HCT116 (cell line): Measurements from ENCODE around the gene NFAT5. TPM values are rescaled to one million over a fixed set of nuclear protein-coding genes. Genes with fewer than 3 reads are reported as not detected.

Experiments
- ATAC-seq: fragments of 200-7000 bp; cut with Tn5 transposase; 2 replicates; pipeline ENCODE4 v1.9.1; 2020; ENCODE audit warnings: mild to moderate bottlenecking, moderate library complexity
- BruUV-seq: library from RNA; stranded (reverse); fragments of 400-500 nt; replicated peaks from 2 replicates; lab custom pipeline; 2021; lab: Mats Ljungman, UMichigan
- CTCF ChIA-PET: fragments of 300-600 bp; sonication (Branson Sonifier 250); formaldehyde crosslinking; loops from one replicate; lab custom pipeline; 2021; ENCODE audit warnings: antibody characterized with exemption; lab: Charles Lee
- POLR2A ChIA-PET: fragments of 300-600, 350-600 bp; sonication (Branson Sonifier 250); formaldehyde crosslinking; loops from one replicate; lab custom pipeline; 2021; ENCODE audit warnings: antibody characterized with exemption; lab: Charles Lee
- RAD21 ChIA-PET, 2 experiments: fragments of 300-600 bp; sonication (Branson Sonifier 250); formaldehyde crosslinking; loops; one replicate each; lab custom pipeline; 2023; ENCODE audit warnings: low total read pairs in 2 of 2; ENCODE audit not compliant: uncharacterized antibody in 2 of 2, unreplicated experiment in 2 of 2, low non-redundant PET in 1 of 2; lab: Charles Lee
- DNase-seq: peaks from one replicate; pipeline ENCODE4 v3.0.0-alpha.2; 2010; ENCODE audit warnings: low read depth, low spot score
- H2AFZ ChIP-seq: fragments of 200-600 bp; shearing (Covaris generic), sonication (generic); 2 replicates; pipeline ENCODE4 v1.6.1; 2017; ENCODE audit warnings: low read depth, mixed run types, mixed read lengths, antibody characterized with exemption, low read length; ENCODE audit not compliant: poor library complexity, severe bottlenecking
- H3K27ac ChIP-seq: 2 replicates; pipeline ENCODE4 v1.5.1; 2012; ENCODE audit warnings: low read depth, low read length
- H3K27me3 ChIP-seq: fragments of 200-600 bp; sonication (generic); 2 replicates; pipeline ENCODE4 v1.6.1; 2016; ENCODE audit warnings: mixed run types, low read length, mixed read lengths; ENCODE audit not compliant: insufficient read depth
- H3K36me3 ChIP-seq, 2 experiments: fragments of 200-500 bp in 1 of 2; fragments of 200-600 bp in 1 of 2; sonication (Bioruptor generic) in 1 of 2; sonication (generic) in 1 of 2; 2 replicates each; pipeline versions ENCODE4 v1.5.1 to v1.6.1; 2014 to 2016; ENCODE audit warnings: low read length in 2 of 2, inconsistent platforms in 1 of 2, mixed read lengths in 1 of 2, mixed run types in 1 of 2; ENCODE audit not compliant: insufficient read depth in 2 of 2, control insufficient read depth in 1 of 2
- H3K4me1 ChIP-seq, 2 experiments: fragments of 200-600 bp in 1 of 2; sonication (generic) in 1 of 2; 2 replicates each; pipeline versions ENCODE4 v1.5.1 to v1.6.1; 2012 to 2017; ENCODE audit warnings: low read length in 2 of 2, inconsistent platforms in 1 of 2, mild to moderate bottlenecking in 1 of 2, mixed read lengths in 1 of 2, mixed run types in 1 of 2, moderate library complexity in 1 of 2; ENCODE audit not compliant: insufficient read depth in 2 of 2, control insufficient read depth in 1 of 2
- H3K4me2 ChIP-seq: fragments of 200-600 bp; sonication (generic); 2 replicates; pipeline ENCODE4 v1.6.1; 2017; ENCODE audit warnings: mixed run types, low read length, mixed read lengths
- H3K4me3 ChIP-seq, 2 experiments: fragments of 200-600 bp in 1 of 2; sonication (generic) in 1 of 2; replicated peaks in 1 of 2; 2 replicates each; pipeline ENCODE4 v1.5.1; 2011 to 2016; ENCODE audit warnings: low read length in 2 of 2, control low read depth in 1 of 2, low read depth in 1 of 2, mild to moderate bottlenecking in 1 of 2, mixed read lengths in 1 of 2, mixed run types in 1 of 2
- H3K79me2 ChIP-seq: fragments of 200-600 bp; sonication (generic); 2 replicates; pipeline ENCODE4 v1.6.1; 2017; ENCODE audit warnings: mild to moderate bottlenecking, mixed run types, low read length, moderate library complexity, mixed read lengths; ENCODE audit not compliant: insufficient read depth
- H3K9ac ChIP-seq: fragments of 200-600 bp; sonication (generic); 2 replicates; pipeline ENCODE4 v1.6.1; 2016; ENCODE audit warnings: low read length, mixed read lengths
- H3K9me2 ChIP-seq: fragments of 200-600 bp; sonication (generic), shearing (Covaris generic); 2 replicates; pipeline ENCODE4 v1.6.1; 2017; ENCODE audit warnings: mixed run types, mild to moderate bottlenecking, moderate library complexity; ENCODE audit not compliant: insufficient read depth
- H3K9me3 ChIP-seq, 2 experiments: fragments of 200-500 bp in 1 of 2; fragments of 200-600 bp in 1 of 2; sonication (Bioruptor generic) in 1 of 2; sonication (generic) in 1 of 2; 2 replicates each; pipeline ENCODE4 v1.6.1; 2014 to 2017; ENCODE audit warnings: low read length in 2 of 2, mixed read lengths in 2 of 2, inconsistent platforms in 1 of 2, low read depth in 1 of 2, mild to moderate bottlenecking in 1 of 2, mixed run types in 1 of 2, moderate library complexity in 1 of 2; ENCODE audit not compliant: control insufficient read depth in 1 of 2, insufficient read depth in 1 of 2
- H4K20me1 ChIP-seq: fragments of 200-600 bp; sonication (generic), shearing (Covaris generic); 2 replicates; pipeline ENCODE4 v1.6.1; 2017; ENCODE audit warnings: mixed run types, mild to moderate bottlenecking, moderate library complexity; ENCODE audit not compliant: insufficient read depth
- ATF3 ChIP-seq: IDR thresholded peaks from 2 replicates; pipeline ENCODE4 v1.6.1; 2012
- CBX3 ChIP-seq: IDR thresholded peaks from 2 replicates; pipeline ENCODE4 v1.6.1; 2012; ENCODE audit warnings: low read depth
- CEBPB ChIP-seq: IDR thresholded peaks from 2 replicates; pipeline ENCODE4 v1.6.1; 2012; ENCODE audit warnings: low read depth
- EZH2 ChIP-seq: fragments of 200-600 bp; sonication (generic); IDR thresholded peaks from 2 replicates; pipeline ENCODE4 v1.6.1; 2017; ENCODE audit warnings: antibody characterized with exemption, mixed run types
- EZH2phosphoT487 ChIP-seq: fragments of 200-600 bp; IDR thresholded peaks from 2 replicates; pipeline ENCODE4 v1.6.1; 2018; ENCODE audit warnings: antibody characterized with exemption, borderline replicate concordance
- FOSL1 ChIP-seq: IDR thresholded peaks from 2 replicates; pipeline ENCODE4 v1.6.1; 2012; ENCODE audit warnings: low read depth
- JUND ChIP-seq: IDR thresholded peaks from 2 replicates; pipeline ENCODE4 v1.6.1; 2012
- MAX ChIP-seq: IDR thresholded peaks from 2 replicates; pipeline ENCODE4 v1.6.1; 2012
- POLR2AphosphoS5 ChIP-seq: IDR thresholded peaks from 2 replicates; pipeline ENCODE4 v1.6.1; 2011; ENCODE audit warnings: mild to moderate bottlenecking, low read depth, low read length, moderate library complexity
- REST ChIP-seq: IDR thresholded peaks from 2 replicates; pipeline ENCODE4 v1.6.1; 2012; ENCODE audit warnings: low read depth
- SP1 ChIP-seq: IDR thresholded peaks from 2 replicates; pipeline ENCODE4 v1.6.1; 2012; ENCODE audit warnings: low read depth
- ZFX ChIP-seq: fragments of 450-650 bp; IDR thresholded peaks from 2 replicates; pipeline ENCODE4 v1.6.1; 2017
- intact Hi-C: fragments of 100-400 bp; cut with micrococcal nuclease; formaldehyde crosslinking; loops from 2 replicates; pipeline ENCODE4 v1.10.0; 2022
- total RNA-seq: library from RNA; stranded (reverse); gene quantifications from one replicate; pipeline ENCODE4 v1.2.1, GENCODE V29; 2021; ENCODE audit not compliant: unreplicated experiment

NFAT5 gene
- total RNA-seq, 1 experiment from 2014 or later: 67.4 TPM

GRCh38 chr16:69747115-69747514, 181.3 kb downstream of the NFAT5 start:
- BruUV-seq: no TSS peak

GRCh38 chr16:69748694-69749345, 183.1 kb downstream of the NFAT5 start:
- Histone ChIP-seq H3K27ac (no peak overlapping the region), H3K36me3 (peaks cover 67 to 82% of the 10 kb centered on the region in 2 experiments), H3K9me2 (no peaks in the 10 kb centered on the region), H3K4me1 (peaks cover 5 to 8% of the 10 kb centered on the region in 2 experiments), H3K9me3 (no peaks in the 10 kb centered on the region), H3K79me2 (peaks cover 99% of the 10 kb centered on the region), H4K20me1 (no peaks in the 10 kb centered on the region), H3K27me3 (no peaks in the 10 kb centered on the region), H3K4me3 (no peak overlapping the region), H3K4me2 (no peak overlapping the region), H3K9ac (no peak overlapping the region), H2AFZ (no peak overlapping the region)
- BruUV-seq: no TSS peak
- ChIA-PET POLR2A (no interaction called here), RAD21 (no interaction called here), CTCF (no interaction called here)
- intact Hi-C loops: no loop called here
- no peak for ATAC-seq
- DNase-seq: no peak
- TF ChIP-seq JUND (no peak), SP1 (no peak), REST (no peak), FOSL1 (no peak), EZH2phosphoT487 (no peak), CBX3 (no peak), CEBPB (no peak), ZFX (no peak), EZH2 (no peak), POLR2AphosphoS5 (no peak)

More at GRCh38 chr16:69747115-69747514, 181.3 kb downstream of the NFAT5 start:
- Histone ChIP-seq H3K4me1 (no peaks in the 10 kb centered on the region), H3K9ac (no peak overlapping the region), H3K27me3 (no peaks in the 10 kb centered on the region), H3K9me2 (no peaks in the 10 kb centered on the region), H3K27ac (no peak overlapping the region), H3K79me2 (peaks cover 98% of the 10 kb centered on the region), H4K20me1 (no peaks in the 10 kb centered on the region), H3K4me3 (no peak overlapping the region), H3K4me2 (no peak overlapping the region), H2AFZ (no peak overlapping the region), H3K9me3 (no peaks in the 10 kb centered on the region), H3K36me3 (peaks cover 77 to 88% of the 10 kb centered on the region in 2 experiments)
- intact Hi-C loops: no loop called here
- no peak for DNase-seq
- CTCF ChIA-PET: no interaction called here
- ATAC-seq: no peak
- RAD21 ChIA-PET: no interaction called here
- TF ChIP-seq CEBPB (no peak), SP1 (no peak), EZH2phosphoT487 (no peak), EZH2 (no peak), ATF3 (no peak), POLR2AphosphoS5 (no peak), MAX (no peak), FOSL1 (no peak)
- TF ChIP-seq, all 23 proteins: peak for 0
- POLR2A ChIA-PET: no interaction called here
